A549 (cell line): ENCODE results near the gene LBHD1. TPM values are rescaled to one million over a fixed set of nuclear protein-coding genes. Genes with fewer than 3 reads are reported as not detected.

Experiments used
- ATAC-seq, 2 experiments: fragments of 200-7000 bp in 1 of 2; fragments of >200 bp in 1 of 2; cut with Nextera tagmentation in 1 of 2; cut with Tn5 transposase in 1 of 2; 3 replicates each; pipeline versions ENCODE4 v1.8.0 to v1.9.1; 2018 to 2020; ENCODE audit warnings: mild to moderate bottlenecking in 1 of 2, moderate library complexity in 1 of 2
- CTCF ChIA-PET: fragments of 300-600 bp; sonication (Branson Sonifier 250); formaldehyde crosslinking; extraction: SDS; loops from one replicate; lab custom pipeline; 2021; ENCODE audit warnings: antibody characterized with exemption, inconsistent platforms; lab: Yijun Ruan, JAX
- POLR2A ChIA-PET: fragments of 350-600 bp; formaldehyde crosslinking; extraction: SDS; loops from one replicate; lab custom pipeline; 2021; ENCODE audit warnings: antibody characterized with exemption, inconsistent platforms; lab: Yijun Ruan, JAX
- DNase-seq, 2 experiments: peaks; one replicate each; pipeline versions ENCODE4 v3.0.0 to v3.0.0-alpha.2; 2011 to 2016; ENCODE audit warnings: low read depth in 1 of 2, low spot score in 1 of 2
- FAIRE-seq: peaks from 2 replicates; lab custom pipeline; 2011; peaks lifted over from hg19 to GRCh38; lab: Jason Lieb, UNC
- H3K27ac ChIP-seq, 2 experiments: fragments of >200 bp; sonication (Bioruptor Twin); formaldehyde crosslinking; 3 replicates each; pipeline ENCODE4 v1.5.1; 2016 to 2017
- H3K4me1 ChIP-seq: fragments of >200 bp; sonication (Bioruptor Twin); formaldehyde crosslinking; 3 replicates; pipeline ENCODE4 v1.6.1; 2016
- H3K4me2 ChIP-seq: fragments of >200 bp; sonication (Bioruptor Twin); formaldehyde crosslinking; 3 replicates; pipeline ENCODE4 v1.6.1; 2016
- H3K4me3 ChIP-seq: fragments of >200 bp; sonication (Bioruptor Twin); formaldehyde crosslinking; 3 replicates; pipeline ENCODE4 v1.5.1; 2016
- H3K9me3 ChIP-seq: fragments of >200 bp; sonication (Bioruptor Twin); formaldehyde crosslinking; 3 replicates; pipeline ENCODE4 v1.6.1; 2016
- CEBPB ChIP-seq, 2 experiments: fragments of >200 bp in 1 of 2; sonication (Bioruptor Twin) in 1 of 2; formaldehyde crosslinking in 1 of 2; IDR thresholded peaks; 2 replicates each; pipeline ENCODE4 v1.6.1; 2012 to 2016
- CHD2 ChIP-seq: fragments of 150-350 bp; IDR thresholded peaks from 2 replicates; pipeline ENCODE4 v1.6.1; 2014; ENCODE audit warnings: low read length; ENCODE audit not compliant: partially characterized antibody
- ESRRA ChIP-seq: fragments of 150-350 bp; IDR thresholded peaks from 2 replicates; pipeline ENCODE4 v1.6.1; 2014; ENCODE audit warnings: mild to moderate bottlenecking, low read length, borderline replicate concordance
- FOSB ChIP-seq: fragments of 250-450 bp; sonication (Bioruptor Pico); IDR thresholded peaks from 2 replicates; pipeline ENCODE4 v1.5.0; 2020; ENCODE audit warnings: mild to moderate bottlenecking, moderate library complexity
- FOXS1 ChIP-seq: fragments of 250-450 bp; sonication (Bioruptor Pico); IDR thresholded peaks from 2 replicates; pipeline ENCODE4 v1.5.0; 2020; ENCODE audit warnings: mild to moderate bottlenecking, moderate library complexity
- GATA3 ChIP-seq: IDR thresholded peaks from 2 replicates; pipeline ENCODE4 v1.6.1; 2012; ENCODE audit warnings: borderline replicate concordance
- JUN ChIP-seq, 2 experiments: fragments of >200 bp; sonication (Bioruptor Twin); formaldehyde crosslinking; IDR thresholded peaks; 2 replicates in 1 of 2; 3 replicates in 1 of 2; pipeline ENCODE4 v1.6.1; 2016 to 2017
- KDM5A ChIP-seq: fragments of 200-600 bp; sonication (generic); IDR thresholded peaks from 2 replicates; pipeline ENCODE4 v1.6.1; 2016; ENCODE audit warnings: antibody characterized with exemption, mild to moderate bottlenecking
- MAZ ChIP-seq: fragments of 150-350 bp; IDR thresholded peaks from 2 replicates; pipeline ENCODE4 v1.6.1; 2014; ENCODE audit warnings: antibody characterized with exemption, low read depth, low read length, borderline replicate concordance
- MYC ChIP-seq: IDR thresholded peaks from 2 replicates; pipeline ENCODE4 v1.6.1; 2012; ENCODE audit warnings: mild to moderate bottlenecking, inconsistent platforms, low read length, improper control_type of control experiment, borderline replicate concordance
- NR3C1 ChIP-seq: fragments of >200 bp; sonication (Bioruptor Twin); formaldehyde crosslinking; IDR thresholded peaks from 3 replicates; pipeline ENCODE4 v1.6.1; 2017
- POLR2AphosphoS2 ChIP-seq: conservative IDR thresholded peaks from 2 replicates; pipeline ENCODE4 v1.6.1; 2012; ENCODE audit warnings: low read length, improper control_type of control experiment, inconsistent platforms
- RFX5 ChIP-seq: fragments of 450-650 bp; IDR thresholded peaks from 2 replicates; pipeline ENCODE4 v1.7.1; 2014; ENCODE audit warnings: antibody characterized with exemption, mild to moderate bottlenecking, moderate library complexity
- TFCP2L1 ChIP-seq: fragments of 250-450 bp; sonication (Bioruptor Pico); IDR thresholded peaks from 2 replicates; pipeline ENCODE4 v1.5.0; 2021; ENCODE audit warnings: mild to moderate bottlenecking
- ZSCAN20 ChIP-seq: fragments of 250-450 bp; sonication (Bioruptor Pico); IDR thresholded peaks from 2 replicates; pipeline ENCODE4 v1.8.0; 2022; ENCODE audit warnings: mild to moderate bottlenecking, moderate library complexity
- WGBS: methylation state at CpG from one replicate; pipeline ENCODE4 v1.1.6; 2017; ENCODE audit errors: missing lambda C conversion rate; 5-methylcytosine and 5-hydroxymethylcytosine counted together
- polyA plus RNA-seq, 4 experiments: library from polyadenylated mRNA; depleted of rRNA in 3 of 4; stranded (reverse); fragments of >200 nt; fragmentation: RNase III in 1 of 4; extraction: RNeasy Plus Mini Kit Qiagen cat#74134 plus additional on column Dnase treatment in 1 of 4; gene quantifications; 2 replicates in 3 of 4; 3 replicates in 1 of 4; pipeline ENCODE4 v1.2.3, GENCODE V29; 2011 to 2017
- TF ChIP-seq, protein P1 (sequence below): fragments of 250-450 bp; sonication (Bioruptor Pico); IDR thresholded peaks from 2 replicates; pipeline ENCODE4 v1.5.0; 2020; ENCODE audit warnings: low read depth, mild to moderate bottlenecking, moderate library complexity
- TF ChIP-seq, protein P2 (sequence below): fragments of 250-450 bp; sonication (Bioruptor Pico); IDR thresholded peaks from 2 replicates; pipeline ENCODE4 v1.5.0; 2021; ENCODE audit warnings: mild to moderate bottlenecking, moderate library complexity, borderline replicate concordance
- TF ChIP-seq, protein P3 (sequence below): fragments of >200 bp; sonication (Bioruptor Twin); formaldehyde crosslinking; IDR thresholded peaks from 3 replicates; pipeline ENCODE4 v1.5.1; 2016
- TF ChIP-seq, protein P4 (sequence below): fragments of 200-600 bp; sonication (generic); IDR thresholded peaks from 2 replicates; pipeline ENCODE4 v1.6.1; 2016; ENCODE audit warnings: antibody characterized with exemption, mild to moderate bottlenecking, moderate library complexity

Gene LBHD1
- polyA plus RNA-seq, 2 of the 4 experiments (the other 2 are of a cell fraction), result 4.1 to 6.8 TPM

DNA sequence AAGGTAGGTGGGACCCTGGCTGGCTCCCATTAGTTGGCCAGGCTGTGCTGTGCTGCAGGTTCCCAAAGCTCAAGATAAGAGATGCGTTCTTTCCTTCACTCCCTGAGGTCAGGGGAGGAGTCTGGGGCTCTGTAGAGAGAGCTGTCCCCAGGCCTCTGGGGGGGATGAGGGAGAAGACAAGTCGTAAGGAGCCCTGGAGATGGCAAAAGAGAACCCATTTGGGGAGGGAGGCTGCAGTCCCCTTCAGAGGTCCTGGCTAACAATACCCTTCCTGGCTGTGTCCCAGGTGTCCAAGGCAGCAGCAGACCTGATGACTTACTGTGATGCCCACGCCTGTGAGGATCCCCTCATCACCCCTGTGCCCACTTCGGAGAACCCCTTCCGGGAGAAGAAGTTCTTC lies 36.3 kb upstream of the LBHD1 start:
- CTCF ChIA-PET, result interaction anchor here (0.7 to 5.3 kb wide), 11 partner anchors 8 to 334 kb away, joined by 3 to 37 read pairs (median 4); partner anchors contain the start of genes HNRNPUL2, LBHD1, TTC9C and UQCC3
- H3K9me3 ChIP-seq, result no peaks in the 10 kb centered on the region
- 92% methylated on average over 5 of the region's 5 CpGs for WGBS
- H3K4me2 ChIP-seq, result peak overlapping the region; percentile 89
- FAIRE-seq (no peak), DNase-seq (no peak), ATAC-seq (no peak)
- H3K4me1 ChIP-seq, result peaks cover 41% of the 10 kb centered on the region
- H3K27ac ChIP-seq, result peak overlapping the region in 1 of 2 experiments; percentile 91; a peak in 3 of 6 replicates
- TF ChIP-seq ESRRA, result no peak
- no peak for TF ChIP-seq FOSB (CRISPR knock-in tag)
- TF ChIP-seq ZSCAN20 (CRISPR knock-in tag), result no peak
- TF ChIP-seq FOXS1 (CRISPR knock-in tag), result no peak
- TF ChIP-seq, protein P1, sequence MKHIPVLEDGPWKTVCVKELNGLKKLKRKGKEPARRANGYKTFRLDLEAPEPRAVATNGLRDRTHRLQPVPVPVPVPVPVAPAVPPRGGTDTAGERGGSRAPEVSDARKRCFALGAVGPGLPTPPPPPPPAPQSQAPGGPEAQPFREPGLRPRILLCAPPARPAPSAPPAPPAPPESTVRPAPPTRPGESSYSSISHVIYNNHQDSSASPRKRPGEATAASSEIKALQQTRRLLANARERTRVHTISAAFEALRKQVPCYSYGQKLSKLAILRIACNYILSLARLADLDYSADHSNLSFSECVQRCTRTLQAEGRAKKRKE, result no peak
- TF ChIP-seq CHD2, result no peak
- no peak for TF ChIP-seq RFX5
- TF ChIP-seq GATA3, result no peak
- TF ChIP-seq JUN (IDR thresholded peaks at IDR 0.05), result no peak
- no peak for TF ChIP-seq MAZ
- TF ChIP-seq MYC, result no peak
- TF ChIP-seq, all 56 proteins: peak for 0
- H3K4me3 ChIP-seq, result no peak overlapping the region
- POLR2A ChIA-PET, result interaction anchor here (0.5 to 6.1 kb wide), 6 partner anchors 10 to 148 kb away, joined by 3 to 64 read pairs (median 3); partner anchors contain the start of genes B3GAT3, C11orf98, CSKMT and HNRNPUL2

DNA sequence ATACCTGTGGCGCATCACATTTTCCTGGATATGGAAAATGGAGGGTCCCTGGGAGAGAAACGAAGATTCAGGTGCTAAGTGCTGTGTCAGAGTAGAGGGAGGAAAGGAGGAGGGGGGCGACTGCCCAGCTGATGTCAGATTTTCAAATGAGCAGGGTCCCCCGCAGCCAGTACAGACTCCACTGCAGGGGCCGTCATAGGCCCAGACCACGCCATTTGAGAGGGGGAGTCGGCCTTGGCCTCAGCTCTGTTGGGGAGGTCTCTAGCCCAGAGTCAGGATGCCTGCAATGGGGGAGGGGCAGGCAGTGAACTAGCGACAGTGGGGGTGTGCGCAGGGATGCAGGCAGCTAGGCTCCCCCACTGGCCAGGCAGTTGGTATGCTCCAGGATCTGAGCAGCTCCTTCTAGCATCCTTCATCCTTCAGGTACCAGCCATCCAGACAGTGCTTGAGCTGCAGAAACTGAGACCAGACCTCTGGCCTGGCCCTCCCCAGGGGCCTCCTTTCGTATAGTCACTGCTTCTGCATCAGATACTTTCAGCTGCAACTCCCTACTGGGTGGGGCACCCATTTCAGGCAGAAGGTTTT lies 35.3 kb upstream of the LBHD1 start, which contains the start of the genes BSCL2 and GNG3:
BSCL2 (minus strand) TSS at position 148 of the 585 bp plus-strand sequence. CDS start 229 bp downstream, outside the sequence.
GNG3 (plus strand) TSS at position 400 of the 585 bp plus-strand sequence. CDS start 620 bp downstream, outside the sequence.
- TF ChIP-seq POLR2AphosphoS2 (no peak), ZSCAN20 (CRISPR knock-in tag) (no peak), MAZ (no peak), JUN (IDR thresholded peaks at IDR 0.05) (no peak), KDM5A (no peak), TFCP2L1 (CRISPR knock-in tag) (no peak), NR3C1 (no peak), CEBPB (IDR thresholded peaks at IDR 0.05) (no peak)
- TF ChIP-seq, protein P2, sequence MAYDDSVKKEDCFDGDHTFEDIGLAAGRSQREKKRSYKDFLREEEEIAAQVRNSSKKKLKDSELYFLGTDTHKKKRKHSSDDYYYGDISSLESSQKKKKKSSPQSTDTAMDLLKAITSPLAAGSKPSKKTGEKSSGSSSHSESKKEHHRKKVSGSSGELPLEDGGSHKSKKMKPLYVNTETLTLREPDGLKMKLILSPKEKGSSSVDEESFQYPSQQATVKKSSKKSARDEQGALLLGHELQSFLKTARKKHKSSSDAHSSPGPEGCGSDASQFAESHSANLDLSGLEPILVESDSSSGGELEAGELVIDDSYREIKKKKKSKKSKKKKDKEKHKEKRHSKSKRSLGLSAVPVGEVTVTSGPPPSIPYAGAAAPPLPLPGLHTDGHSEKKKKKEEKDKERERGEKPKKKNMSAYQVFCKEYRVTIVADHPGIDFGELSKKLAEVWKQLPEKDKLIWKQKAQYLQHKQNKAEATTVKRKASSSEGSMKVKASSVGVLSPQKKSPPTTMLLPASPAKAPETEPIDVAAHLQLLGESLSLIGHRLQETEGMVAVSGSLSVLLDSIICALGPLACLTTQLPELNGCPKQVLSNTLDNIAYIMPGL (CRISPR knock-in tag), result no peak
- TF ChIP-seq, protein P3, sequence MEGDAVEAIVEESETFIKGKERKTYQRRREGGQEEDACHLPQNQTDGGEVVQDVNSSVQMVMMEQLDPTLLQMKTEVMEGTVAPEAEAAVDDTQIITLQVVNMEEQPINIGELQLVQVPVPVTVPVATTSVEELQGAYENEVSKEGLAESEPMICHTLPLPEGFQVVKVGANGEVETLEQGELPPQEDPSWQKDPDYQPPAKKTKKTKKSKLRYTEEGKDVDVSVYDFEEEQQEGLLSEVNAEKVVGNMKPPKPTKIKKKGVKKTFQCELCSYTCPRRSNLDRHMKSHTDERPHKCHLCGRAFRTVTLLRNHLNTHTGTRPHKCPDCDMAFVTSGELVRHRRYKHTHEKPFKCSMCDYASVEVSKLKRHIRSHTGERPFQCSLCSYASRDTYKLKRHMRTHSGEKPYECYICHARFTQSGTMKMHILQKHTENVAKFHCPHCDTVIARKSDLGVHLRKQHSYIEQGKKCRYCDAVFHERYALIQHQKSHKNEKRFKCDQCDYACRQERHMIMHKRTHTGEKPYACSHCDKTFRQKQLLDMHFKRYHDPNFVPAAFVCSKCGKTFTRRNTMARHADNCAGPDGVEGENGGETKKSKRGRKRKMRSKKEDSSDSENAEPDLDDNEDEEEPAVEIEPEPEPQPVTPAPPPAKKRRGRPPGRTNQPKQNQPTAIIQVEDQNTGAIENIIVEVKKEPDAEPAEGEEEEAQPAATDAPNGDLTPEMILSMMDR, result no peak
- TF ChIP-seq, protein P4, sequence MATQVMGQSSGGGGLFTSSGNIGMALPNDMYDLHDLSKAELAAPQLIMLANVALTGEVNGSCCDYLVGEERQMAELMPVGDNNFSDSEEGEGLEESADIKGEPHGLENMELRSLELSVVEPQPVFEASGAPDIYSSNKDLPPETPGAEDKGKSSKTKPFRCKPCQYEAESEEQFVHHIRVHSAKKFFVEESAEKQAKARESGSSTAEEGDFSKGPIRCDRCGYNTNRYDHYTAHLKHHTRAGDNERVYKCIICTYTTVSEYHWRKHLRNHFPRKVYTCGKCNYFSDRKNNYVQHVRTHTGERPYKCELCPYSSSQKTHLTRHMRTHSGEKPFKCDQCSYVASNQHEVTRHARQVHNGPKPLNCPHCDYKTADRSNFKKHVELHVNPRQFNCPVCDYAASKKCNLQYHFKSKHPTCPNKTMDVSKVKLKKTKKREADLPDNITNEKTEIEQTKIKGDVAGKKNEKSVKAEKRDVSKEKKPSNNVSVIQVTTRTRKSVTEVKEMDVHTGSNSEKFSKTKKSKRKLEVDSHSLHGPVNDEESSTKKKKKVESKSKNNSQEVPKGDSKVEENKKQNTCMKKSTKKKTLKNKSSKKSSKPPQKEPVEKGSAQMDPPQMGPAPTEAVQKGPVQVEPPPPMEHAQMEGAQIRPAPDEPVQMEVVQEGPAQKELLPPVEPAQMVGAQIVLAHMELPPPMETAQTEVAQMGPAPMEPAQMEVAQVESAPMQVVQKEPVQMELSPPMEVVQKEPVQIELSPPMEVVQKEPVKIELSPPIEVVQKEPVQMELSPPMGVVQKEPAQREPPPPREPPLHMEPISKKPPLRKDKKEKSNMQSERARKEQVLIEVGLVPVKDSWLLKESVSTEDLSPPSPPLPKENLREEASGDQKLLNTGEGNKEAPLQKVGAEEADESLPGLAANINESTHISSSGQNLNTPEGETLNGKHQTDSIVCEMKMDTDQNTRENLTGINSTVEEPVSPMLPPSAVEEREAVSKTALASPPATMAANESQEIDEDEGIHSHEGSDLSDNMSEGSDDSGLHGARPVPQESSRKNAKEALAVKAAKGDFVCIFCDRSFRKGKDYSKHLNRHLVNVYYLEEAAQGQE, result no peak
- TF ChIP-seq, all 56 proteins: peak for 0
- POLR2A ChIA-PET, result interaction anchor here (6.1 kb wide), 1 partner anchor 20 kb away, joined by 64 read pairs; the partner anchor contains the start of genes HNRNPUL2 and TTC9C
- DNase-seq (peak in 1 of 2 experiments; percentile 39), FAIRE-seq (no peak), ATAC-seq (no peak)
- H3K4me1 ChIP-seq, result peaks cover 30% of the 10 kb centered on the region
- H3K27ac ChIP-seq, result peak within 1 kb of the TSS; percentile 55 to 92; a peak in 5 of 6 replicates
- H3K4me2 ChIP-seq, result peak within 1 kb of the TSS; percentile 89
- 89% methylated on average over 9 of the region's 10 CpGs for WGBS
- H3K4me3 ChIP-seq, result peak within 1 kb of the TSS; percentile 69
- no peaks in the 10 kb centered on the region for H3K9me3 ChIP-seq
- CTCF ChIA-PET, result interaction anchor here (0.7 to 5.3 kb wide), 10 partner anchors 7 to 333 kb away, joined by 3 to 37 read pairs (median 4); partner anchors contain the start of genes HNRNPUL2, LBHD1, TTC9C and UQCC3
